DOHH2 (cell line): ENCODE results near the gene TLE1.

Experiments
- H3F3A ChIP-seq: fragments of 200-600 bp; sonication (generic), shearing (Covaris generic); 2 replicates; pipeline ENCODE4 v1.6.0; 2016; ENCODE audit warnings: antibody characterized with exemption, mild to moderate bottlenecking; ENCODE audit not compliant: control insufficient read depth, insufficient read depth
- H3K27ac ChIP-seq: fragments of 200-600 bp; sonication (generic); 2 replicates; pipeline ENCODE4 v1.5.1; 2014; ENCODE audit warnings: low read depth, mild to moderate bottlenecking, low read length, moderate library complexity
- H3K27me3 ChIP-seq: fragments of 200-600 bp; sonication (generic); 2 replicates; pipeline ENCODE4 v1.6.1; 2014; ENCODE audit warnings: mild to moderate bottlenecking, low read length, mixed read lengths; ENCODE audit not compliant: control insufficient read depth
- H3K36me3 ChIP-seq: fragments of 200-600 bp; sonication (generic); 2 replicates; pipeline ENCODE4 v1.6.1; 2014; ENCODE audit warnings: mild to moderate bottlenecking, low read length, moderate library complexity, mixed read lengths; ENCODE audit not compliant: control insufficient read depth
- H3K4me1 ChIP-seq: fragments of 200-600 bp; sonication (generic); 2 replicates; pipeline ENCODE4 v1.6.1; 2014; ENCODE audit warnings: mild to moderate bottlenecking, low read length, mixed read lengths; ENCODE audit not compliant: control insufficient read depth
- H3K4me2 ChIP-seq: fragments of 200-600 bp; sonication (generic); 2 replicates; pipeline ENCODE4 v1.6.0; 2014; ENCODE audit warnings: mild to moderate bottlenecking, low read length, moderate library complexity
- H3K4me3 ChIP-seq: fragments of 200-600 bp; sonication (generic); 2 replicates; pipeline ENCODE4 v1.5.1; 2014; ENCODE audit warnings: mild to moderate bottlenecking, low read length, mixed read lengths
- H3K79me2 ChIP-seq: fragments of 200-600 bp; sonication (generic); 2 replicates; pipeline ENCODE4 v1.6.1; 2014; ENCODE audit warnings: mild to moderate bottlenecking, low read length, mixed read lengths; ENCODE audit not compliant: control insufficient read depth
- H3K9me2 ChIP-seq: fragments of 200-600 bp; sonication (generic); replicated peaks from 2 replicates; pipeline ENCODE4 v1.6.1; 2014; ENCODE audit warnings: mild to moderate bottlenecking, low read length, mixed read lengths; ENCODE audit not compliant: control insufficient read depth
- H3K9me3 ChIP-seq: fragments of 200-600 bp; sonication (generic); 2 replicates; pipeline ENCODE4 v1.6.1; 2014; ENCODE audit warnings: antibody characterized with exemption, low read length, mixed read lengths; ENCODE audit not compliant: control insufficient read depth, insufficient read depth
- H4K20me1 ChIP-seq: fragments of 200-600 bp; sonication (generic); 2 replicates; pipeline ENCODE4 v1.6.0; 2014; ENCODE audit warnings: low read depth, mild to moderate bottlenecking, antibody characterized with exemption, low read length, moderate library complexity; ENCODE audit not compliant: control insufficient read depth, insufficient read depth
- CTCF ChIP-seq: fragments of 200-600 bp; sonication (generic); IDR thresholded peaks from one replicate; pipeline ENCODE4 v1.5.1; 2014; ENCODE audit warnings: antibody characterized with exemption, mild to moderate bottlenecking, low read depth, low read length; ENCODE audit not compliant: poor library complexity, severe bottlenecking
- EZH2phosphoT487 ChIP-seq: fragments of 200-600 bp; sonication (generic); IDR thresholded peaks from 2 replicates; pipeline ENCODE4 v1.6.1; 2017; ENCODE audit warnings: borderline replicate concordance, mild to moderate bottlenecking, antibody characterized with exemption, low read length, moderate library complexity, mixed read lengths

The TLE1 gene

GRCh38 chr9:81546489-81546888 lies 142.9 kb downstream of the TLE1 start:
- no peaks in the 10 kb centered on the region for H3K36me3 ChIP-seq
- no peaks in the 10 kb centered on the region for H4K20me1 ChIP-seq
- no peaks in the 10 kb centered on the region for H3K27me3 ChIP-seq
- no peaks in the 10 kb centered on the region for H3K9me3 ChIP-seq
- H3F3A ChIP-seq: no peaks in the 10 kb centered on the region
- H3K4me1 ChIP-seq: no peaks in the 10 kb centered on the region
- H3K4me2 ChIP-seq: no peak overlapping the region
- no peak overlapping the region for H3K4me3 ChIP-seq
- TF ChIP-seq EZH2phosphoT487 (no peak), CTCF (no peak)
- no peaks in the 10 kb centered on the region for H3K9me2 ChIP-seq
- H3K27ac ChIP-seq: no peak overlapping the region
- H3K79me2 ChIP-seq: no peaks in the 10 kb centered on the region

DNA sequence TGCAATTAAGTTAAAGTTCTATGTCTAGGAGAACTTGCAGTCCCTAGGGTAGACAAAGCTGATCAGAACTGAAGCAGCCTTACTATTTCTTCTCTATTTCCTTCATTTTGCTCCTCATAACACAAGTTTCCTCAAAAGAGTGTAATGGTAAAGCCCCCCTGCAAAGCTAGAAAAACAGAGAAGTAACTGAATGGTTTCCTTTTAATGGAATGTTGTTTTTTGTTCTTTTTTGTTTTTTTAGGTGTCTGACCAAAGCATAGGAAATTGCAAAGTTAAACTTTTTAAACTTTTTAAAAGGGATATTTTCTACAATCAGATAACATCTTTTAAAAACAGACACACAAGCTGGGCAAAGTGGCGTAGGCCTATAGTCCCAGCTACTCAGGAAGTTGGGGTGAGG lies 145.7 kb downstream of the TLE1 start:
- H4K20me1 ChIP-seq: no peaks in the 10 kb centered on the region
- H3F3A ChIP-seq: no peaks in the 10 kb centered on the region
- H3K36me3 ChIP-seq: no peaks in the 10 kb centered on the region
- no peaks in the 10 kb centered on the region for H3K79me2 ChIP-seq
- no peaks in the 10 kb centered on the region for H3K4me1 ChIP-seq
- H3K9me3 ChIP-seq: no peaks in the 10 kb centered on the region
- H3K4me2 ChIP-seq: no peak overlapping the region
- TF ChIP-seq CTCF (no peak), EZH2phosphoT487 (no peak)
- no peaks in the 10 kb centered on the region for H3K27me3 ChIP-seq
- H3K4me3 ChIP-seq: no peak overlapping the region
- no peak overlapping the region for H3K27ac ChIP-seq
- no peaks in the 10 kb centered on the region for H3K9me2 ChIP-seq

- no peak overlapping the region for H3K4me2 ChIP-seq
- no peaks in the 10 kb centered on the region for H3K79me2 ChIP-seq
- H3K36me3 ChIP-seq: no peaks in the 10 kb centered on the region
Measured at GRCh38 chr9:81542118-81542889, 147.0 kb downstream of the TLE1 start.

More at GRCh38 chr9:81542118-81542889, 147.0 kb downstream of the TLE1 start:
- Histone ChIP-seq H3K9me2 (no peaks in the 10 kb centered on the region), H3K9me3 (no peaks in the 10 kb centered on the region), H3K27ac (no peak overlapping the region), H4K20me1 (no peaks in the 10 kb centered on the region), H3K27me3 (no peaks in the 10 kb centered on the region), H3F3A (no peaks in the 10 kb centered on the region), H3K4me1 (no peaks in the 10 kb centered on the region), H3K4me3 (no peak overlapping the region)
- TF ChIP-seq CTCF (no peak), EZH2phosphoT487 (no peak)
